Cardiac septum (tissue), 1 donor: ENCODE results near the gene ERO1B. TPM values are rescaled to one million over a fixed set of nuclear protein-coding genes. Genes with fewer than 3 reads are reported as not detected.
"Not testable (repeated sequence)": the region's sequence is repeated elsewhere in the genome, so short reads cannot be mapped to it uniquely, and the experiment has no call there.

Experiments
- DNase-seq: peaks from one replicate; pipeline ENCODE4 v3.0.0-alpha.2; 2020; ENCODE audit warnings: low spot score
- intact Hi-C: fragments of 100-400 bp; cut with DNase I; formaldehyde crosslinking; loops from one replicate; pipeline ENCODE4 v1.14.0; 2022
- total RNA-seq: library from RNA; stranded (reverse); fragmentation: NEBNext Ultra II Directional; extraction: Animal tissue kit (Norgen Biotek cat#: 25700); gene quantifications from one replicate; pipeline ENCODE4 v1.2.1, GENCODE V29; 2021
- donor health status: DM: no; HTN: no; CAD: no.

ERO1B gene
- total RNA-seq, 1 donor from 2014 or later = 5.8 TPM

DNA sequence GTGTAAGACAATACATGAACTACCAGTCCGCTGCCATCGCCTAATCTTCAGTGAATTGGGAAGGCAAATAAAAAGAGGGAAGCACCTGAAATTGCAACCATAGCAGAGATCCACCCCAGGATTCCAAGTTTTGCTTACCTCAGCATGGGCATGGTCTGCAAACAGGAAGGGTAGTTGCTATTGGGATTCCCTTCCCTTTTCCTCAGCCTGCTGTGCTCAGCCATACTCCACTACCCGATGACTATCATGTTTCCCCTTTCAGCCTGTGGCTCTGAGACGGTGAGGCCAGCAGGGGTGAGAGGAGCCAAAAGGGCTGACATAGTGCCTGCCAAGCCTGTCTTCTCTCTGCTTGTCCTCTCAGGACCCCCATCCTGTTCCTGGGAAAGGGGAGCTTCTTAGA is 75.2 kb downstream of the ERO1B start:
- no peak for DNase-seq

DNA sequence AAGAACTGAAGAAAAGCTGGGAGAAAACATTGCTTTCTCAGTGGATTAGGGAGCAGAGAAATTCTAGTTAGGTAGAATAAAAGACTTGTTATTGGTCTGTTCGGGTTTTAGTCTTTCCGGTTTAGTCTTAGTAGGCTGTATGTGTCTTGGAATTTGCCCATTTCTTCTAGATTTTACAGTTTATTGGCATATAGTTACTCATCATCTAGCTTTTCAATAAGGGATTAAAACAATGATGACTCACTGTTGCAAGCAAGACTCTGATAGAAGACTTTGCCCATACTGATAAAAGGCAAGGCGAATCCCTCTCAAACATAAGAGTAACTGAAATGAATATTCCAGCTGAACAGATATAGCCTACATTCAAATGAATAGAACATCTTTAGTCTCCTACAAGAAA is 77.1 kb downstream of the ERO1B start:
- no peak for DNase-seq
- intact Hi-C loops = no loop called here

More for the DNA sequence above, 75.2 kb downstream of the ERO1B start:
- intact Hi-C loops = no loop called here

DNA sequence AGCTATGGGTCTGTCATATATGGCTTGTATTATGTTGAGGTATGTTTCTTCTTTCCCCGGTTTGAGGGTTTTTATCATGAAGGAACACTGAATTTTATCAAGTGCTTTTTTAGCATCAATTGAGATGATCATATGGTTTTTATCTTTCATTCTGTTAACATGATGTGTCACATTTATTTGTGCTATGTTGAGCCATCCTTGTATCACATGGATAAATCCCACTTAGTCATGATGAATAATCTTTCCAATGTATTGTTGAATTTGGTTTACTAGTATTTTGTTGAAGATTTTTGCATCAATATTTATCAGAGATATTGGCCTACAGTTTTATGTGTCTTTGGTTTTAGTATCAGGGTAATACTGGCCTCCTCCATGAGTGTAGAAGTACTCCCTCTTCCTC is 77.7 kb downstream of the ERO1B start:
- intact Hi-C loops = no loop called here
- no peak for DNase-seq

DNA sequence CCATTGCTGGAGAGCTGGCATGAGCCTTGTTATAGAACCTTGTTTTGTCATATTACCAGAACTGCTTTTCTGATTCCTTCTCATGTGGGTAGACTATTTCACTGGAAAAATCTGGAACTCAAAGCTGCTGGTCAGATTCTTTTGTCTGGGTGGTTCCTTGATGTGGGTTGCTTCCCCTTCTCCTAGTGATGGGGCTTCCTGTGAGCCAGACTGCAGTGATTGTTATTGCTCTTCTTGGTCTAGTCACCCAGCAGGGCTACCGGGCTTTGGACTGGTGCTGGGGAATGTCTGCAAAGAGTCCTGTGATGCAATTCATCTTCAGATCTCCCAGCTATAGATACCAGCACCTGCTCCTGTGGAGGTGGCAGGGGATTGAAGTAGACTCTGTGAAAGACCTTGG is 80.0 kb downstream of the ERO1B start:
- intact Hi-C loops = no loop called here
- DNase-seq = no peak

DNA sequence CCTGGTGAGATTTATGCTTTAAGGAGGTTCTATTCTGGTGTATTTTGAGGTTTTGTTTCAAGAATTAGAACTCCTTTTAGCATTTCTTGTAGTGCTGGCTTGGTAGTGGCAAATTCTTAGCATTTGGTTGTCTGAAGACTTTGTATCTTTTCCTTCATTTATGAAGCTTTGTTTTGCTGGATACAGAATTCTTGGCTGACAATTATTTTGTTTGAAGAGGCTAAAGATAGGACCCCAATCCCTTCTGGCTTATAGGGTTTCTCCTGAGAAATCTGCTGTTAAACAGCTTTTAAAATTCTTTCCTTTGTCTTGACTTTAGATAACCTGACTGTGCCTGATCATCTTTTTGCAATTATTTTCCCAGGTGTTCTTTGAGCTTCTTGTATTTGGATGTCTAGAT is 80.8 kb downstream of the ERO1B start:
- no peak for DNase-seq
- intact Hi-C loops = no loop called here

DNA sequence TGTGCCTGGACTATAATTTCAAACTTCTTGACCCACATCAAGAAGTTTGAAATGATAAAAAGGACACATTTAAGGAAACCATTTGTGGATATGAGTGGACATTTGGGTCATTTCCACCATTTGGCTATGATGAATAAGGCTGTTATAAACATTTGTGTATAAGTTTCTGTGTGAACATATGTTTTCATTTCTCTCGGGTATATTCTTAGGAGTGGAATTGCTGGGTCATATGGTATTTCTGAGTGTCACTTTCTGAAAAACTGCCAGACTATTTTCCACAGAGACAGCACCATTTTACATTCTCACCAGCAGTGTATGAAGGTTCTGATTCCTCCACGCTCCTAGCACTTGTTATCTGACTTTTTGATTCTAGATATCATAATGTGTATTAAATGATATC is 88.6 kb downstream of the ERO1B start:
- no peak for DNase-seq
- intact Hi-C loops = no loop called here

DNA sequence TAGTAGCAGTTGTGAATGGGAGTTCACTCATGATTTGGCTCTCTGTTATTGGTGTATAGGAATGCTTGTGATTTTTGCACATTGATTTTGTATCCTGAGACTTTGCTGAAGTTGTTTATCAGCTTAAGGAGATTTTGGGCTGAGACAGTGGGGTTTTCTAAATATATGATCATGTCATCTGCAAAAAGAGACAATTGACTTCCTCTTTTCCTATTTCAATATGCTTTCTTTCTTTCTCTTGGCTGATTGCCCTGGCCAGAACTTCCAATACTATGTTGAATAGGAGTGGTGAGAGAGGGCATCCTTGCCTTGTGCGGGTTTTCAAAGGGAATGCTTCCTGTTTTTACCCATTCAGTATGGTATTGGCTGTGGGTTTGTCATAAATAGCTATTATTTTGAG is 93.7 kb downstream of the ERO1B start:
- DNase-seq, intact Hi-C loops: not testable (repeated sequence)

DNA sequence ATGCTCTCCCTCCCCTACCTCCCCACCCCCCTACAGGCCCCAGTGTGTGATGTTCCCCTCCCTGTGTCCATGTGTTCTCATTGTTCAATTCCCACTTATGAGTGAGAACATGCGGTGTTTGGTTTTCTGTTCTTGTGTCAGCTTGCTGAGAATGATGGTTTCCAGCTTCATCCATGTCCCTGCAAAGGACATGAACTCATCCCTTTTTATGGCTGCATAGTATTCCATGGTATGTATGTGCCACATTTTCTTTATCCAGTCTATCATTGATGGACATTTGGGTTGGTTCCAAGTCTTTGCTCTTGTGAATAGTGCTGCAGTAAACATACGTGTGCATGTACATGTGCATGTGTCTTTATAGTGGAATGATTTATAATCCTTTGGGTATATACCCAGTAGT is 95.3 kb downstream of the ERO1B start:
- intact Hi-C loops, DNase-seq: not testable (repeated sequence)

DNA sequence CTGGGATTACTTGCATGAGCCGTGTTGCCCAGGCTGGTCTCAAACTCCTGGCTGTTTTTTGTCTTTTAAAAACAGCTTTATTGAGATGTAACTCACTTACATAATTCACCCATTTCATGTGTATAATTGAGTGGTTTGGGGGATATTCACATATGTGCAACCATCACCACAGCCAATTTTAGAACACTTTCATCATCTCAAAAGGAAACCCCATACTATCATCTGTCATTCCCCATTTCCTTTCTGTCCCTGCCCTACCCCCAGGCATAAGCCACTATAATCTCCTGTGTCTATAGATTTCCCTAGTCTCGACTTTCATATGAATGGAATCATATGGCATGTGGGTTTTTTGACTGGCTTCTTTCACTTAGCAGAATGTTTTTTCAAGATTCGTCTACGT is 96.1 kb downstream of the ERO1B start:
- no peak for DNase-seq
- intact Hi-C loops = no loop called here

DNA sequence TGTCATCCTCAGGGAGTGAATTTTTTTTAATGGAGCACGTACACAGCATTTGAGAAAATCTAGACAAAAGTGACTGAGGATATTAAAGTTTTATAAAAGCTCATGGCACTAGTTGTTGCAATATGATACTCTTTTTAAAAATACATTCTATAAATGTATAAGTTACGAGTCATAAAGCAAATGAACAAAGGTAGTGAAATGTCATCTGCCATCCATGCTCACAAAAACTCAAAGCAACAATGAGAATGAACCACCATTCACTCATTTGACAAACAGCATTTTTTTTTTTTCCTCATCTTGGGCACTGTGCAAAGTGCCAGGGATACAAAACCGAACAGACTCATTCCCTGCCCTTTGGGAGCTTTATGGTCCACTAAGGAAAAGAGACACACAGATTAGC is 100.7 kb downstream of the ERO1B start:
- intact Hi-C loops = no loop called here
- no peak for DNase-seq

DNA sequence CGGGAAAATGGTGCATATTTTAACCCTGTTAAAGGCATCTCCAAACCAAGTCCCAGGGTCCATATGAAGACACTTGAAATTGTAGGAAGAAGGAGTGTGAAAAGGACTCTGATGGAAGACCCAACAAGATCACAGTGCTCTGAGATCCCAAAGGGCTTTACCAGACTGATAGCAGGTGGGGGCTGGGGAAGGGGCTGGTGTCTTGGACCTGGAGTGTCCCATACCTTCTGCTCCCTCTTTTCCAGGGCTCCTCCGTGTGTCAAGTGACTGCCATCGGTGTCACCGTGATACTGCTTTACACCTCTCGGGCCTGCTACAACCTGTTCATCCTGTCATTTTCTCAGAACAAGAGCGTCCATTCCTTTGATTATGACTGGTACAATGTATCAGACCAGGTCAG is 102.1 kb downstream of the ERO1B start:
- DNase-seq = no peak
- intact Hi-C loops = no loop called here

DNA sequence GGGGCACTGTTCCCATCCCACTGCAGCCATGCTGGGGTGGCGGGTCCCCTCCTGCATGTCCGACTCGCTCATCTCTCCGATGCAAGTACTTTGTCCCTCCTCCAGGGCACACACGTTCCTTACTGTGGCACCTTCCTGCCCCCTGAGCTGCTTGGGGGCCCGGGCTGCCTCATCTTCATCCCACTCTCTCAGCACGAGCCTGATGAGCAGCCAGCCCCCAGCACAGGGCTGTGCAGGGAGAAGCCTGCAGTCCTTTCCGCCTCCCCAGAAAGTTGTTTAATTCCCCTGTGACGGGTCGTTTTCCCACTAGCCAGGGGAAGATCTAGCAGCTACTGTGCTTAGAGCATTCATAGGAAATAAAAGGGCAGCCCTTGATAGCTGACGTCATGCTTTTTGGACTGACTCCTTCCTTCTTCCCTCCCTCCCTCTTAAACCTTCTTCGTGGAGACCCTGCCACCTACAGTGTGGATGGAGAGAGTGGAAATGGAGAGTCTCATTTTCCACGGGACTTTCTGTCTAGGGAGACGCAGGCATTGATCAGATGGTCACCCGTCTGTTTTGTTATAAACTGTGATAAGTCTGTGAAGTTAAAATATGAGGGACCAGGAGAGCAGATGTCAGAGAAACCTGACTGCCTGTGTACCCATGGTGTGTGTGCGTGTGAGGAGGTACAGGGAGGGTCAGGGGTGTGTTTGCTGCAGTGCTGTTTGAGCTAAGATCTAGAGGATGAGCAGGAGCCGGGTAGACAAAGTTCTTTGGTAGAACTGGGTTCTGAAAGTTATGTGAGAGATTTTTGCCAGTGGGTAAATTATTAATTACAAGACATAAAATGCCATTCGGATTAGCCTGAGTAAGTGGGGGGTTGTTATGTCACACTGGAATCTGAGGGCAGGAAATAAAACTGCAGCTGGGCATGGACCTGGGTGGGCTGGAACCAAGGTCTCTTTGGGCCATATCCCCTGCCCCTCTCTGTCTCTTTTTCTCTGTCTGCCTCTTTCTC is 105.1 kb downstream of the ERO1B start:
- no peak for DNase-seq
- intact Hi-C loops = no loop called here

DNA sequence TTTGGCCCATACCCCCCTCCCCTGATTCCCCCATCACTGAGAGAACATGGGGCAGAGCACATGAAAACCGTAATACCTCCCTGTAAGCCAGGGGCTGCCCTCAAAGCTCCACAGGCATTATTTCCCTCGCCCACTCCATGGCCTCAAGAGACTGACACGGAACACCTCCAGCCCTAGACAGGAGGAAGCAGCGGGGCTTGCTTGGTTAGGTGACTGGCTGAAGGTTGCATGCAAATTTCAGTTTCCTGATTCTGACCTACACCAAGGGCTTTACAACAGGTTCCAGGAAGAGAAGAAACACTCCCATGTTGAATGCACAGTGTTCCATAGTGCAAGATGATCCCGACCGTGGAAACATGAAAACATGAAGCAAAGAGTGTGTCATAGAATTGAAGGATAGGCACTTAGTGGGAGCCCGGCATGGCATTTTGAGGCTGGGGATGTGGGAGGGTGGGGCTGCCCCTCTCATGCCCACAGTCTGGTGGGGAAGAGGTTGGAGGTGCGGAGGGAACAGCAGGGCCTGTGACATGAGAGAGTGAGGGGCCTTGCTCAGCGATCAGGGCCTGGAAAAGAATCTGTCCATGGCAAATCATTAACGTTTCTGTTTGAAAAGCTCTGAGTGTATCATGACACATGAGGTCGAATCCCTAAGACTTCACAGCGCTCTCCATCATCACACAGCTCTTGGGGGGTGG is 106.0 kb downstream of the ERO1B start:
- intact Hi-C loops = no loop called here
- no peak for DNase-seq

DNA sequence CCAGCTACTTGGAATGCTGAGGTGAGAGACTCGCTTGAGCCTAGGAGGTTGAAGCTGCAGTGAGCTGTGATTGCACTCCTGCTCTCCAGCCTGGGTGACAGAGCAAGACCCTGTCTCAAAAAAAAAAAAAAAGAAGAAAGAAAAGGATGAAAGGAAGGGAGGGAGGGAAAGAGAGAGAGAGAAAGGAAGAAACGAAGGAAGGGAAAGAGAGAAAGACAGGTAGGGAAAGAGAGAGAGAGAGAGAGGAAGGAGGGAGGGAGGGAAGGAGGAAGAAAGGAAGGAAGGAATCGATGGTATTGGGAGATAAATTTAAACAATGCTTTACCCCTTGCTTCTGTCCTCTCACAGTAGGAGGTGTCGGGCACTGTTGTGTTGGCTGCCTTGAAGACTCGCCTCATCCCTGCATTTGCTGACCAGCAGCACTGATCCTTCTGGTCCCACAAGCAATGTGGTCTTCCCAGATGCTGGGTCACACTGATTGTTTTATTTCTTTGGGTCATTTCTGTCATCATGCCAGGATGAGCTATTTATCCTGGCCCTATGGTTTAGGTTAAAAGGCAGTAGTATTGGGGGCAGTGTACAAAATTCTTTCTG is 108.5 kb downstream of the ERO1B start:
- intact Hi-C loops = loop anchor here (5.0 kb wide), 1 partner anchor 61 kb away; no protein-coding TSS in a partner anchor
- DNase-seq = no peak

DNA sequence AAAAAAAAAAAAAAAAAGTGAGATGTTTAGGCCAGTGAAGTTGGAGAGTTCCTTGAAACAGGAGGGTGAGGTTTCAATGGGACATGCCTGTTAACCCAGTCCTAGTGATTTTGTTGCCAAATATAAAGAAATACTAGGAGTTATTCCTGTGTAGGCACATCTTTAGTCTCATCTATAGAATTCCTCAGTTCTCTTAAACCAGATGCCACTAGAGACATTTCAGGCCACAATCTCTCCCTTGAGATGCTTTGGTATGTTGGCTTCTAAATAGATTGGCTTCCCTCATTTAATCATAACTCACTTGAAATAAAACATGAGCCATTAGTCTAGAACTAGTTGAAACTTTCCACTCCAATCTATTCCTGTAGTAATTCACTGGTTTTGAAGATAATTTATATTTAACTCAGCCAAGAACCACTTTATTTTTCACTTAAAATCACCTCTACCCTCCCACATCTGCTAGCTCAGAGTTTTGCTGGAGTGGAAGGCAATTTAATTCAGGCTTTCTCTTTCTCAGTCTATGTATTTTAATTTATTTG is 109.6 kb downstream of the ERO1B start:
- intact Hi-C loops = loop anchor here (5.0 kb wide), 1 partner anchor 60 kb away; no protein-coding TSS in a partner anchor
- DNase-seq = no peak

DNA sequence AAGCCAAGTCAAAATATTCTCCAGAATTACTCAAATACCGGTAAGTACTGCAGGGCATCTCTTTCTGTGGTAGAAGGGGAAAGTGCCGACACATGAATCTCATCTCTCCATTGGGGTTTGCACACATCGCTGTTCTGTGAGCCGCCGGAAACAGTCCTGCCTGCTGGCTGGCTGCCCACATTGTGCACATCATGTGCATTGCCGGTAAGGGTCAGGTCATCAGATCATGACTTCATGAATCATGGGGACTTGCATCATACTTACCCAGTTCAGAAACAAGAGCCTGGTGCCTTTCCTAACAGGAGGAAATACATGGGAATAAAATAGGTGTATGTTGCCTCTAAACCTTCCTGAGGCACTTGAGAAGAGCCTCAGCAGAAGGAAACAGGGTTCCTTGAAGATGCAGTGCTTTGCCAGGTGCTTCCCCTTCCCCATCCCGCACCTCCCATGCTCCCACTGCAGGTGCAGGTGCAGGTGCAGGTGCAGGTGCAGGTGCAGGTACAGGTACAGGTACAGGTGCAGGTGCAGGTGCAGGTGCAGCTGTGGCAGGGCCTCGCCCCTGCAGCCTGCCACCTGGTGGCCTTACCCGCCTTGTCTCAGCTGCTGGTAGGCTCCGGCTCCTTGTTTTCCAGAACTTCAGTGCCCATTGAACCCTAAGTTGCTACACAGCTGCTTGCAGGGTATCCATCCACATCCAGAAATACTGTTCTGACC is 112.9 kb downstream of the ERO1B start:
- no peak for DNase-seq
- intact Hi-C loops = no loop called here

DNA sequence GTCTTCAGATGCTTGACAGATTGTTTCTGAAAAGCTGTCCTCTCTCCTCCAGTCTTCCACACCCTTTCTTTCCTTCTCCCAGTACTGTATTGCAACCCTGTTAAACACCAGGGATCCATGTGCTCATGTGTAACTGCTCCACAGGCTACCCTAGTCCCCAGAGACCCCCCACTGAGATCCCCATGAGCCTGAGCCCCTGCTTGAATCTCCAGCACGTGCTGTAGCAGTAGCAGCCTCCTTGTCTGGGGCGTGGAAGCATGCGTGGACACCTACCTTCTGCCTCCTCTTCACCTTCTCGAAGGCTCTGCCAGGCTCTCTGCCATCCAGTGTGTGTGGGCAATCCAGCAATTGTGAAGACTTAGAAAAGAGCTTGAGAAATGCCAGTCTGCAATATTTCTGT is 114.2 kb downstream of the ERO1B start:
- intact Hi-C loops = no loop called here
- no peak for DNase-seq

DNA sequence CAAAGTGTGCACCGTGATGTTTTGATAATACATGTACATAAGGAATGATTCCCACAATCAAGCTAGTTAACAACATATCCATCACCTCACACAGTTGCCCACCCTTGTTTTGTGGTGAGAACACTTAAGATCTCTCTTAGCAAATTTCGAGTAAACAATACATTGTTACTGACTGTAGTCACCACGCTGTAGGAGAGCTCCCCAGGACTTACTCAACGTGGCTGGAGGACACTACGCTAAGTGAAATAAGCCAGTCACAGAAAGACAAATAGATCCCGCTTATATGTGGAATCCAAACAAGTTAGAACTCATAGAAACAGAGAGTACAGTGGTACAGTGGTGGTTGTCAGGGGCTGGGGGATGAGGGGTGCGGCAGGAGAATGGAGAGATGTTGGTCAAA is 114.6 kb downstream of the ERO1B start:
- intact Hi-C loops = no loop called here
- no peak for DNase-seq

DNA sequence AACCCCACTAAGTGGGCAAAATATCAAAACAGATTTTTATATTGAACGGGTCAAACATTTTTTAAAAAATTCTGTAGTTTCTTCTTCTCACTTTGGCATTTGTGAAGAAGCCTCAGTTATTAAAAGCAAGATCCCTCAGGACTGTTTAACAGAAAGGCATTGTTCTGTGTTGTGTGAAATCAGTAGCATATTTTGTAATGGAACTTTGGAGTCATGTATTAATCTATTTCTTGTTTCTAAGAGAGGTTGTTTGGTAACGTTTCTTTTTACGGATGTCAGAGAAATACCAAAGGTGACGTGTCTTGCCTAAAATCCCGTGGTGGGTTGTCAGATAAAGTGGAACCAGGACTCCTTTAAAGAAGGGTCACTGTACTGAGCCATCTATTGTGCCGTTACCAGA is 115.7 kb downstream of the ERO1B start:
- intact Hi-C loops = no loop called here
- no peak for DNase-seq
